HepG2 (cell line): ENCODE results near the gene WNT2. TPM values are rescaled to one million over a fixed set of nuclear protein-coding genes. Genes with fewer than 3 reads are reported as not detected.

ENCODE experiments used
- ATAC-seq: fragments of 200-7000 bp; cut with Tn5 transposase; 3 replicates; pipeline ENCODE4 v1.9.1; 2020; ENCODE audit warnings: mild to moderate bottlenecking, moderate library complexity
- BruUV-seq: library from RNA; stranded (reverse); fragments of 400-500 nt; replicated peaks from 2 replicates; lab custom pipeline; 2021; lab: Mats Ljungman, UMichigan
- CTCF ChIA-PET: fragments of 300-600 bp; formaldehyde crosslinking; extraction: SDS; loops from one replicate; lab custom pipeline; 2021; ENCODE audit warnings: low total read pairs, inconsistent platforms, low intra/inter-chr PET ratio; lab: Yijun Ruan, JAX
- POLR2A ChIA-PET: fragments of 350-600 bp; sonication (Branson Sonifier 250); formaldehyde crosslinking; loops from one replicate; lab custom pipeline; 2020; ENCODE audit warnings: antibody characterized with exemption, inconsistent platforms; lab: Yijun Ruan, JAX
- DNase-seq: peaks from one replicate; pipeline ENCODE4 v3.0.0-alpha.2; 2015; ENCODE audit warnings: low spot score
- FAIRE-seq: peaks from 3 replicates; lab custom pipeline; 2011; peaks lifted over from hg19 to GRCh38; lab: Jason Lieb, UNC
- H2AFZ ChIP-seq: one replicate; pipeline ENCODE4 v1.6.1; 2011; ENCODE audit warnings: low read length, inconsistent platforms
- H3K27ac ChIP-seq: fragments of 300-600 bp; 3 replicates; pipeline ENCODE4 v1.8.0; 2011; ENCODE audit warnings: mixed run types, mild to moderate bottlenecking, mixed read lengths, low read length, inconsistent platforms; ENCODE audit not compliant: insufficient read depth; ENCODE audit errors: extremely low read length
- H3K27me3 ChIP-seq, 2 experiments: fragments of 200-600 bp in 1 of 2; 2 replicates in 1 of 2; 3 replicates in 1 of 2; pipeline versions ENCODE4 v1.6.0 to v1.8.0; 2011; ENCODE audit warnings: low read length in 2 of 2, mild to moderate bottlenecking in 2 of 2, moderate library complexity in 2 of 2, inconsistent platforms in 1 of 2; ENCODE audit not compliant: insufficient read depth in 2 of 2, control insufficient read depth in 1 of 2
- H3K36me3 ChIP-seq, 2 experiments: fragments of 200-600 bp in 1 of 2; replicated peaks in 1 of 2; 2 replicates in 1 of 2; 3 replicates in 1 of 2; pipeline versions ENCODE4 v1.5.1 to v1.8.0; 2011; ENCODE audit warnings: low read length in 2 of 2, inconsistent platforms in 1 of 2; ENCODE audit not compliant: insufficient read depth in 2 of 2, control insufficient read depth in 1 of 2
- H3K4me1 ChIP-seq: 2 replicates; pipeline ENCODE4 v1.5.1; 2012; ENCODE audit warnings: low read length, inconsistent platforms; ENCODE audit not compliant: insufficient read depth
- H3K4me2 ChIP-seq: 2 replicates; pipeline ENCODE4 v1.6.0; 2011; ENCODE audit warnings: low read depth, low read length, inconsistent platforms
- H3K4me3 ChIP-seq, 3 experiments: fragments of 200-600 bp in 1 of 3; sonication (generic), shearing (Covaris generic) in 1 of 3; replicated peaks in 1 of 3; 2 replicates each; pipeline ENCODE4 v1.5.1; 2011 to 2016; ENCODE audit warnings: low read length in 3 of 3, inconsistent platforms in 2 of 3, low read depth in 2 of 3, mild to moderate bottlenecking in 2 of 3, control low read depth in 1 of 3, mixed read lengths in 1 of 3; ENCODE audit not compliant: insufficient read depth in 1 of 3
- H3K79me2 ChIP-seq: one replicate; pipeline ENCODE4 v1.6.1; 2011; ENCODE audit warnings: low read length, inconsistent platforms; ENCODE audit not compliant: insufficient read depth
- H3K9ac ChIP-seq: 2 replicates; pipeline ENCODE4 v1.6.0; 2011; ENCODE audit warnings: mild to moderate bottlenecking, low read depth, low read length, inconsistent platforms; ENCODE audit not compliant: insufficient read depth
- H3K9me3 ChIP-seq: 2 replicates; pipeline ENCODE4 v1.5.1; 2012; ENCODE audit warnings: mild to moderate bottlenecking, low read length
- H4K20me1 ChIP-seq: 2 replicates; pipeline ENCODE4 v1.6.0; 2011; ENCODE audit warnings: inconsistent platforms, mild to moderate bottlenecking, low read length, moderate library complexity; ENCODE audit not compliant: insufficient read depth
- CHD2 ChIP-seq: IDR thresholded peaks from 2 replicates; pipeline ENCODE4 v1.6.1; 2011; ENCODE audit warnings: low read depth, low read length, improper control_type of control experiment
- DNMT1 ChIP-seq: sonication (generic); formaldehyde crosslinking; IDR thresholded peaks from 2 replicates; pipeline ENCODE4 v1.5.1; 2020; ENCODE audit warnings: mild to moderate bottlenecking, missing genetic modification reagents
- ELF3 ChIP-seq: IDR thresholded peaks from 2 replicates; pipeline ENCODE4 v1.6.1; 2016; ENCODE audit warnings: missing genetic modification reagents, missing compliant biosample characterization
- FOXA1 ChIP-seq, 2 experiments: fragments of 450-650 bp in 1 of 2; sonication (generic) in 1 of 2; formaldehyde crosslinking in 1 of 2; IDR thresholded peaks; 2 replicates each; pipeline versions ENCODE4 v1.4.0 to v1.6.1; 2016 to 2020; ENCODE audit warnings: missing genetic modification reagents in 1 of 2
- IRX3 ChIP-seq: sonication (generic); formaldehyde crosslinking; IDR thresholded peaks from 2 replicates; pipeline ENCODE4 v1.8.1; 2023; ENCODE audit warnings: mild to moderate bottlenecking, low read depth, missing genetic modification reagents, borderline replicate concordance
- PATZ1 ChIP-seq: sonication (generic); formaldehyde crosslinking; IDR thresholded peaks from 2 replicates; pipeline ENCODE4 v1.4.0; 2020; ENCODE audit warnings: missing genetic modification reagents
- PLSCR1 ChIP-seq: sonication (generic); formaldehyde crosslinking; IDR thresholded peaks from 2 replicates; pipeline ENCODE4 v1.5.0; 2020; ENCODE audit warnings: missing genetic modification reagents, mild to moderate bottlenecking, borderline replicate concordance
- WIZ ChIP-seq: sonication (generic); formaldehyde crosslinking; IDR thresholded peaks from 2 replicates; pipeline ENCODE4 v1.5.1; 2020; ENCODE audit warnings: mild to moderate bottlenecking, missing genetic modification reagents
- ZMYM3 ChIP-seq: sonication (generic); formaldehyde crosslinking; IDR thresholded peaks from 2 replicates; pipeline ENCODE4 v1.5.1; 2020; ENCODE audit warnings: mild to moderate bottlenecking, missing genetic modification reagents
- ZNF331 ChIP-seq: sonication (generic); formaldehyde crosslinking; IDR thresholded peaks from 2 replicates; pipeline ENCODE4 v1.4.0; 2020; ENCODE audit warnings: missing genetic modification reagents
- ZNF549 ChIP-seq: sonication (generic); formaldehyde crosslinking; IDR thresholded peaks from 2 replicates; pipeline ENCODE4 v1.5.0; 2020; ENCODE audit warnings: missing genetic modification reagents
- ZNF75D ChIP-seq: sonication (generic); formaldehyde crosslinking; IDR thresholded peaks from 2 replicates; pipeline ENCODE4 v1.8.1; 2023; ENCODE audit warnings: missing genetic modification reagents, mild to moderate bottlenecking, borderline replicate concordance
- ZNF800 ChIP-seq: sonication (generic); formaldehyde crosslinking; IDR thresholded peaks from 2 replicates; pipeline ENCODE4 v1.4.0; 2020; ENCODE audit warnings: missing genetic modification reagents
- WGBS: methylation state at CpG from one replicate; pipeline ENCODE4 v1.1.6; 2017; ENCODE audit warnings: low lambda C conversion rate; 5-methylcytosine and 5-hydroxymethylcytosine counted together
- in situ Hi-C: cut with HindIII; loops from 2 replicates; pipeline ENCODE4 v1.10.0; 2017; ENCODE audit warnings: low pct_unique_long_range_greater_than_20kb; ENCODE audit not compliant: extremely low pct_ligation_motif_present
- intact Hi-C: fragments of 100-400 bp; cut with micrococcal nuclease; formaldehyde crosslinking; loops from one replicate; pipeline ENCODE4 v1.10.0; 2022; ENCODE audit not compliant: unreplicated experiment
- polyA plus RNA-seq, 8 experiments: library from polyadenylated mRNA; depleted of rRNA in 3 of 8; stranded (reverse) in 7 of 8; unstranded in 1 of 8; fragments of >200 nt; fragmentation: Illumina TruSeq in 4 of 8; extraction: Trizol in 4 of 8; gene quantifications; 2 replicates each; pipeline versions ENCODE4 v1.2.1 to v1.2.3, GENCODE V29; 2011 to 2016; ENCODE audit warnings: low read depth in 4 of 8, missing spikeins in 1 of 8, mixed read lengths in 1 of 8; ENCODE audit not compliant: insufficient read depth in 1 of 8
- total RNA-seq, 5 experiments: library from RNA; depleted of rRNA; stranded (reverse); fragments of >200 nt; fragmentation: Illumina TruSeq; extraction: Trizol; gene quantifications; 2 replicates each; pipeline ENCODE4 v1.2.3, GENCODE V29; 2016; ENCODE audit warnings: low read depth in 1 of 5

WNT2 gene
- total and polyA plus RNA-seq, 2 of the 13 experiments (the other 11 are each of a cell fraction or from before 2014, with no cell fraction given): not detected

GRCh38 chr7:117270371-117270770, 52.5 kb downstream of the WNT2 start:
- 1% methylated on average over 8 of the region's 9 CpGs for WGBS
- Histone ChIP-seq H3K4me1 (no peaks in the 10 kb centered on the region), H3K4me2 (no peak overlapping the region), H2AFZ (no peak overlapping the region), H3K79me2 (no peaks in the 10 kb centered on the region), H4K20me1 (no peaks in the 10 kb centered on the region), H3K27me3 (peaks cover 0 to 41% of the 10 kb centered on the region in 2 experiments; a peak in 4 of 5 replicates), H3K4me3 (no peak overlapping the region), H3K9ac (no peak overlapping the region), H3K36me3 (no peaks in the 10 kb centered on the region), H3K27ac (no peak overlapping the region), H3K9me3 (no peaks in the 10 kb centered on the region)
- FAIRE-seq: no peak
- no TSS peak for BruUV-seq
- CTCF ChIA-PET: no interaction called here
- no peak for ATAC-seq
- TF ChIP-seq CHD2 (no peak), ZNF331 (CRISPR knock-in tag) (no peak), FOXA1 (IDR thresholded peaks at IDR 0.05) (no peak), FOXA1 (CRISPR knock-in tag; IDR thresholded peaks at IDR 0.05) (no peak), IRX3 (CRISPR knock-in tag) (no peak), PATZ1 (CRISPR knock-in tag) (no peak)
- intact Hi-C loops: no loop called here
- no peak for DNase-seq
- POLR2A ChIA-PET: no interaction called here
- in situ Hi-C loops: no loop called here

- no peaks in the 10 kb centered on the region for H4K20me1 ChIP-seq
- H3K36me3 ChIP-seq: no peaks in the 10 kb centered on the region
- H3K27ac ChIP-seq: no peak overlapping the region
- intact Hi-C loops: no loop called here
- no peaks in the 10 kb centered on the region for H3K79me2 ChIP-seq
- no peak overlapping the region for H2AFZ ChIP-seq
- DNase-seq: no peak
- no peak overlapping the region for H3K9ac ChIP-seq
- no peaks in the 10 kb centered on the region for H3K9me3 ChIP-seq
- H3K27me3 ChIP-seq: peaks cover 0 to 36% of the 10 kb centered on the region in 2 experiments; a peak in 3 of 5 replicates
- no TSS peak for BruUV-seq
- ATAC-seq: no peak
- 2% methylated on average over 3 of the region's 3 CpGs for WGBS
- H3K4me3 ChIP-seq: no peak overlapping the region
- ChIA-PET CTCF (no interaction called here), POLR2A (no interaction called here)
- in situ Hi-C loops: no loop called here
- no peak for FAIRE-seq
- no peaks in the 10 kb centered on the region for H3K4me1 ChIP-seq
- H3K4me2 ChIP-seq: no peak overlapping the region
- TF ChIP-seq ZNF75D (CRISPR knock-in tag) (no peak), ZNF549 (CRISPR knock-in tag) (no peak), ZMYM3 (no peak), PLSCR1 (CRISPR knock-in tag) (no peak), DNMT1 (CRISPR knock-in tag) (no peak), WIZ (no peak), ZNF800 (no peak), ELF3 (CRISPR knock-in tag) (no peak)
Measured at GRCh38 chr7:117269886-117270285, 53.0 kb downstream of the WNT2 start.
